Sigmoid colon (tissue), 3 donors: ENCODE measurements around the gene DNAJC6.

ENCODE experiments used
- CTCF ChIP-seq, 4 experiments: fragments of 450-650 bp in 3 of 4; fragments of 200-600 bp in 1 of 4; IDR thresholded peaks; one replicate each; pipeline ENCODE4 v1.5.1; 2016 to 2019; ENCODE audit warnings: antibody characterized with exemption in 4 of 4, mild to moderate bottlenecking in 3 of 4, moderate library complexity in 2 of 4
- POLR2A ChIP-seq, 2 donors: fragments of 450-650 bp; IDR thresholded peaks; one replicate each; pipeline ENCODE4 v1.6.1; 2016; ENCODE audit warnings: antibody characterized with exemption in 2 of 2, mild to moderate bottlenecking in 2 of 2, moderate library complexity in 2 of 2

- no peak for TF ChIP-seq POLR2A (IDR thresholded peaks at IDR 0.05)
- TF ChIP-seq CTCF (IDR thresholded peaks at IDR 0.05): no peak
Observed at GRCh38 chr1:65281846-65282245, 27.5 kb upstream of the DNAJC6 start.
